Umbilical cord (tissue), 2 donors: ENCODE measurements around the gene ANKS6. TPM values are rescaled to one million over a fixed set of nuclear protein-coding genes. Genes with fewer than 3 reads are reported as not detected.

Source experiments
- DNase-seq: peaks from one replicate; pipeline ENCODE4 v3.0.0-alpha.2; 2015; ENCODE audit warnings: low spot score
- total RNA-seq: library from RNA; depleted of rRNA; stranded (reverse); fragments of >200 nt; gene quantifications from one replicate; pipeline ENCODE4 v1.2.3, GENCODE V29; 2014; ENCODE audit warnings: low replicate concordance; ENCODE audit not compliant: insufficient read depth

Gene ANKS6
- 16.6 TPM for total RNA-seq

- DNase-seq, result peak; percentile 76
Observed at GRCh38 chr9:98796364-98797101, at the start of gene ANKS6. ANKS6 (minus strand) TSS chr9:98796555; CDS start chr9:98796491, 64 bp downstream.

GRCh38 chr9:98846081-98846480, 49.7 kb upstream of the ANKS6 start:
- DNase-seq, result no peak

- no peak for DNase-seq
Observed at GRCh38 chr9:98842510-98842909, 46.2 kb upstream of the ANKS6 start.

GRCh38 chr9:98839724-98840123, 43.4 kb upstream of the ANKS6 start:
- no peak for DNase-seq

DNA sequence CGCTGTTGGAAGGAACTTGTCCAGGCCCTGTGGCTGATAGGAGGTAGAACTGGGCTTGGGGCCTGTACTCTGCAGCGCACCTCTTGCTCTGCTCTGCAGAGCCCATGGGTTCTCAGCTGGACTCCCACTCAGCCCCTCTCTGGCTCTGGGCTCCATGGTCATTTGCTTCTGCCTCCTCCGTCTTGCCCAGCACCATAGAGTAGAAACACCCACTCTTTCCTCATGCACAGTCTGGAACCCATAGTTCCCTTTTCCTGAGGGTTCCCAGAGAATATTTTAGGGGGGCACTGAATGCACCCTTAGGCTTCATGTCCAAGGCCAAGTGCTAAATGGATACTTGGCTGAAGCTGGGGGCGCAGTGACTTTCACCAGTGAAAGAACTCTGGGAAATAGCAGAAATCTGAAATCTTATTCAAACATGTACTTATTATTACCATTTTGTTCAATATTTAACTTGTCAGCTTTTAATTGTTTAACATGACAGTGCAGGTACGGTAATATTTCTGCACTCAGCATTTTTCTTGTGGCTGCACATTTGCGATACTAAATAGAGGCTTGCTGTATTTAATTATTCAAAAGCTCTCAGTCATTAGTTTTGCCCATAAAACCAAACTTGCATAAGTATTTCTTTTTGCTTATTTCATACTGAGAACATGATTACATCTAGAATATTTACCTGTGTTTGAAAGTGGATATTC, 42.7 kb upstream of the ANKS6 start:
- DNase-seq, result no peak

GRCh38 chr9:98838155-98838867, 42.0 kb upstream of the ANKS6 start:
- no peak for DNase-seq

DNA sequence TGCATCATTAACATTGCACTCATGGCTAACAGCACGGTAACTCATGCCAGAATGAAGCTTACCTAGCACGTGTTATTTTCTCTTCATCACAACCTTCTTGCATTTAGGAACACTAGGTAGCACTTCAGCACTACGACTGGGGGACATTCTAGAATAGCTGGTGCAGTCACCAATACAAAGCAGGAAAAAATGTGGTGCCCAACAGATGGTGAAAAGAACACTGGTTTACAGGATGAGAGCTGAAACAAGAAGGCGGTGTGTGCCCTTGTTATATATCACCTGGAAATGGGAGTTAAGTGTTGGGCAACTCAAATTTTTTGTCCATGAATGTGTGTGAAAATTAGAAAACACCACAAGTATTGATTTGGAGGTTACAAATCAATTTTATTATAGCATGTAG, 41.2 kb upstream of the ANKS6 start:
- DNase-seq, result no peak

GRCh38 chr9:98836206-98836605, 39.9 kb upstream of the ANKS6 start:
- DNase-seq, result no peak

DNA sequence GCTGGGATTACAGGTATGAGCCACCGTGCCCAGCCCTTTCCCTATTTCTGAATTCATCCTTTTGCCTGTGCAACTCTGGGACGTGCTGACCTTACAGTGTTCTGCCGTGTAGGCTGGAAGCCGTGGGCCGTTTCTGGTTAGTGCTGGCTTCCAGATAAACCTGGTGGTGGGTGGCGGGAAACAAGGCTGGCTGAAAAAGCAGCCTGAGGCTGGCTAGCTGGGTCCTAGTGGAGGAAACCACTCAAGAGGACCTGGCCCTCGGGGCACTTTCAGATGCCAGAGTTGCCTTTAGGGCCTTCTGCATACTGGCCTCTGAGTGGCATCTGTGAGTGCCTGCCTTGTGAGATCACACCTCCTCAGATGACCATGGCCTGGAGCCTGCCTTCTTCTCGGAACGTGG, 38.0 kb upstream of the ANKS6 start:
- DNase-seq, result no peak

- no peak for DNase-seq
Observed at GRCh38 chr9:98833090-98833956, 37.0 kb upstream of the ANKS6 start.

GRCh38 chr9:98832768-98833089, 36.4 kb upstream of the ANKS6 start:
- no peak for DNase-seq

- DNase-seq, result no peak
Observed at GRCh38 chr9:98831696-98832095, 35.3 kb upstream of the ANKS6 start.

DNA sequence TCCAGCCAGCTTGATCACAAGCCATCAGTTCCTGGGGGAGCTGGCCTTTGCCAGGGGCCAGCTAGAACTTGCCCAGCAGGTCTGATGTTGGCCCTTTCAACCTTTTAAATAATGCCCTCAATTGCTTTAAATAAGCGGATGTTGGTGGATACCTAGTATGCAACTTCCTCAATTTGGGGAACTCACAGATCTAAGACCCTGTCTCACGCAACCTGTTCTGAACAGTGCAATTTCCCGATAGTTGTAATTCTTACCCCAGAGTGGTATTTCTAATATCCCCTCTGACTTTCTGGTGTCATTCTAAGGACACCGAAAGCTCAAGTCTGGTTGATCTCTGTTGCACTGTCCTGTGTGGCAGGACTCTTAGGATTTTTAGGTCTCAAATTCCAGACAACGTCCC, 34.2 kb upstream of the ANKS6 start:
- DNase-seq, result no peak

- no peak for DNase-seq
Observed at GRCh38 chr9:98829766-98830165, 33.4 kb upstream of the ANKS6 start.

DNA sequence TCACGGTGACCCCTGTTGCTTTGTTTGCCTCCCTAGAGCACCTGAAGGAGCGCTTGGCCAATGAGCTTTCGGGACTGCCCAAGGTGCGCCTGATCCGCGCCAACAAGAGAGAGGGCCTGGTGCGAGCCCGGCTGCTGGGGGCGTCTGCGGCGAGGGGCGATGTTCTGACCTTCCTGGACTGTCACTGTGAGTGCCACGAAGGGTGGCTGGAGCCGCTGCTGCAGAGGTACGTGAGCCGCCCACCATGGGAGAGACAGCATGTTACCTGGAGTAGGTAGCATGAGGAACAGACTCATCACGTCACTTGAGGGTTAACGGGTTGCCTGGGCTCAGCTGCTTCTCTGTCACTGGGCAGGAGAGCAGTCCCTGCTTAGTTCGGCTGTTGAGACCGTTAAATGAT, 30.4 kb upstream of the ANKS6 start:
- DNase-seq, result no peak

GRCh38 chr9:98825414-98825813, 29.1 kb upstream of the ANKS6 start:
- DNase-seq, result no peak

DNA sequence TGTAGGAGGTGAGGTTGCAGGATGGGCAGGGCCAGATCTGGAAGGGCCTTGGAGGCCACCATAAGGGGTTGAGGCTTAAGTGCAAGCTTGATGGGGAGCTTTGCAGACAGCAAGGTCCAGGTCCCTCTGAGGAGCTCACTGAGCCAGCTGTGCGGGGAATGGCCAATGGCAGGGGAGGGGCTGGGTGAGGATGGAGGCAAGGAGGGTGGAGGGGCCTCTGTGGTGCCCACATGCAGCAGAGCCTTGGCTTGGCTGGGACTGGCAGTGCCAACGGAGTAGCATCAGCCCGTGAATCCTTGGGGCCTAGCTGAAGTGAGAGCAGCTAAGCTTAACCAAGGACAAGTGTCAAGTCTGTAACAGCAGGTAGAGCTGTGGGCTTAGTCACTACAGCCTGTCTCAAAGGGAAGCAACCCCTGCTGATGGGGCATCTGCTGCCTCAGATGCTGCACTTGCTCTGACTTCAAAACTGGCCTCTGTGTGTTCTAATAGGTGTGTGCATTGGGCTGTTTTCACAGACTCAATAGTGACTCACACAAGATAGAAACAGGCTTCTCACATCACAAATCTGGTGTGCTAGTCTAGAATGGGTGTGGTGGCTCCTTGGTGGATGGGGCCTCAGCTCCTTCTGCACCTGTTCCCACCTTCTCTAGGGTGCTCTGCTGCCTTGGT, 27.4 kb upstream of the ANKS6 start:
- no peak for DNase-seq

DNA sequence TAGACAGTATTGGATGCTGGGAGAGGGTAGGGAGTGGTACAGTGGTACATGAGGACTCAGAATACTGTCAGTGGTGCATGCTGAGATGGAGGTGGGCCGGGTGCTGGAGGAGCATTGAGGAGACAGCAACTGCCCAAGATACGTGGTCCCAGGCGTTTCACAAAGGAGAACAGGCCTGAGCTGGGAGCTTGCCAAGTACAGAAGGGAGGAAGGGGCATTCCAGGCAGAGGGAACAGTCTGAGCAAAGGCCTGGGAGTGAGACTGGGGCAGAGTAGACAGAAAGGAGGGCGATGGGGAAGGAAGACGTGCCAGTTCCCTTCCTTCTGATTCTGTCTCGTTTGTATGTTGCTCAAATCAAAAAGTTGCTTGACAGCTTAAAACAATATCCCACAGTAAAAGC, 26.3 kb upstream of the ANKS6 start:
- DNase-seq, result no peak

DNA sequence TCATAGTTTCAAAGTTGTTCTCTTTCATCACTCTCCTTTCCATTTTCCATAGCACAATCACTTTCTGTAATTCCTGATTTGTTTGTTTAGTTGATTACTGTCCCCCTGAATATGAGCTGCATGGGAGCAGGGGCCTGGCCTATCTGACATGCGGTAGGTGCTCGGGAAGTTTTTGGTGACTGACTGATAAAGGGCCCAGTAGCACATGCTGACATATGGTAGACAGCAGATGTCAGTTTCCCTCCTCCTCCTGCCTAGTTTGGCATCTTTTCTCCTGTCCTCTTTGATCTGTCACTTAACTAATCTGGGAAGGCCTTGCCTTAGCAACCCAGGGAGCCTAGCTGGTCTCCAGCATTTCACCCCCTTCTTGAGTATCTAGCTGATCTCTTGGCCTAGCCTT, 25.5 kb upstream of the ANKS6 start:
- no peak for DNase-seq

- no peak for DNase-seq
Observed at GRCh38 chr9:98819231-98819630, 22.9 kb upstream of the ANKS6 start.

GRCh38 chr9:98818764-98819163, 22.4 kb upstream of the ANKS6 start:
- DNase-seq, result no peak
